IPS DF 4.7 (cell line): ENCODE data around the gene IPO4.
A peak's percentile ranks its signal among the peaks of the same experiment; 100 is the strongest.

Source experiments
- DNase-seq: peaks from one replicate; pipeline ENCODE4 v3.0.0-alpha.2; 2013; ENCODE audit warnings: low spot score; ENCODE audit errors: extremely low read depth

Gene IPO4

DNA sequence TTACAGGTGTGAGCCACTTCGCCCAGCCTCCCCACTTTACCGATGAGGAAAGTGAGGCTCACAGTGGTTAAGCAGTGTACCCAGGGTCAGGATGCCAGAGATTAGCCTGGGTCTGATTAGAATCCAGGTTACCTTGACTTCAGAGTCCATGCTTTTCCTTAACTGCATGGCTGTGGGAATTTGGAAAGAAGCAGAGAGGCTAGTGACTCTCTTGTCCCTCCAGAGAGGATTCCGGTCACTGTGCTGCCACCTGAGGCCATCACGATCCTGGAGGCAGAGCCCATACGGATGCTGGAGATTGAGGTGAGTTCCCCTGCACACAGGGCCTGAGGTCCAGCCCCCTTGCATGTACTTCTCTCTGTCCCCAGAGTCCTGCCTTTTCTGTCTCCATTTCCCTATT lies 12.0 kb downstream of the IPO4 start:
- no peak for DNase-seq

DNA sequence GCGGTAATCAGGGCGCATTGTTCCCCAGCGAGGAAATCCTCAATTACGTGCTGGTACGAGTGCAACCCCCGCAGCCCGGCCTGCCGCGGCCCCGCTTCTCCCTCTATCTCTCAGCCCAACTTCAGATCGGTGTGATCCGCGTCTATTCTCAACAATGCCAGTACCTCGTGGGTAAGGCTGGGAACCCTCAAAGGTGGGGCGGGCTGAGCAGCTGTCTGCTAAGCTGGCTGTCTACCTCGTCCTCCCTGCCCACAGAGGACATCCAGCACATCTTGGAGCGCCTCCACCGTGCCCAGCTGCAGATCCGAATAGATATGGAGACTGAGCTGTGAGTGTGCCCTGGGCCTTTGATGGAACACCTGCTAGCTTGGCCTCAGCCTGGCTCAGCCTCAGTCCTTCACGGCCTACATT lies 15.7 kb downstream of the IPO4 start:
- no peak for DNase-seq

GRCh38 chr14:24172261-24172860 lies 16.3 kb downstream of the IPO4 start:
- no peak for DNase-seq

- DNase-seq, result no peak
Observed at GRCh38 chr14:24171422-24172260, 17.0 kb downstream of the IPO4 start, which contains the start of gene REC8. REC8 (plus strand) TSS chr14:24172080; CDS start chr14:24172553, 473 bp downstream.

DNA sequence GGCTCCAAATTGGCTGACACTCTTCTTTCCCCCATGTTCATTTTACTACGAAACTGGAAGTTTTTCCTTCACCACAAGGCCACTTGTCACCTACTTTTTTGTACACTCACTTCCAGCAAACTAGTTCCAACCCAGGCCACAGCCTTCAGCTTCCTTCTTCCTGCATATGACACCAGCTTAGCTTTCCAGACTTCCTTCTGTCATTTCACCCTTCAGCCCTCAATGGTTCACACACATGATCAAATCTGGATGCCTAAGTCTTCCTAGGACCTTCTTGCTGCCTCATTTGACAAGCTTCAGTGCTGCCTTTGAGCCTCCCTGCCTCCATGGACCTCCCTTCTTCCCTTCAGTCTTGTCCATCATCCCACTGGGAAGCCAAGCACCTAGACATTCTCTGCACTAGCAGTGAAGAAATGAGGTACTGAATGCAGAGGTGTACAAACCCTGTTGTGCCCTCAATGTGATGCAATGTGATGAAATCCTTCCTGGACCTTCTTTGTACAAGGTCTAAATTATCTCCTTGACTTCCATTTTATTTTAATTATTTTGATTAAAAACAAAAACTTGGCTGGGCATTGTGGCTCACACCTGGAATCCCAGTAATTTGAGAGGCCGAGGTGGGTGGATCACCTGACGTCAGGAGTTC lies 21.0 kb downstream of the IPO4 start:
- no peak for DNase-seq

- no peak for DNase-seq
Observed at GRCh38 chr14:24165785-24166184, 22.8 kb downstream of the IPO4 start.

GRCh38 chr14:24164518-24164991 lies 24.1 kb downstream of the IPO4 start:
- DNase-seq, result no peak

GRCh38 chr14:24162093-24162492 lies 26.5 kb downstream of the IPO4 start:
- no peak for DNase-seq

GRCh38 chr14:24160850-24161804 lies 27.5 kb downstream of the IPO4 start, which contains the start of gene IRF9:
IRF9 (plus strand) TSS chr14:24161265; CDS start chr14:24162145, 880 bp downstream.
- DNase-seq, result peak; percentile 92

DNA sequence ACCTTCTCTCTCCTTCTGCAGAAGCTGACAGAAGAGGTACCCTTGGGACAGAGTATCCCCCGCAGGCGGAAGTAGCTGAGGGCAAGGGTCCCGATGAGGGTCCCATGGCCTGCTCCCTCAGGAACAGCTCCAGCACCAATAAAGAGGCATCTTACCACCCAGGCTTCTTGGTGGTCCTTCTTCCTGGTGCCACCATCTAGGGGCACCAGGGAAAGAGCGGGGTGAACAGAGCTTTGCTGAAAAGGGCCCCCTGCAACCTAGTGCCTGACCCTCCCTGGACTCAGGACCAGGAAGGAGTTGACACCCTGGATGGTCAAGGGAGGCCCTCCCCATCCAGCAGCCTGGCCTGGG lies 28.1 kb downstream of the IPO4 start:
- no peak for DNase-seq

DNA sequence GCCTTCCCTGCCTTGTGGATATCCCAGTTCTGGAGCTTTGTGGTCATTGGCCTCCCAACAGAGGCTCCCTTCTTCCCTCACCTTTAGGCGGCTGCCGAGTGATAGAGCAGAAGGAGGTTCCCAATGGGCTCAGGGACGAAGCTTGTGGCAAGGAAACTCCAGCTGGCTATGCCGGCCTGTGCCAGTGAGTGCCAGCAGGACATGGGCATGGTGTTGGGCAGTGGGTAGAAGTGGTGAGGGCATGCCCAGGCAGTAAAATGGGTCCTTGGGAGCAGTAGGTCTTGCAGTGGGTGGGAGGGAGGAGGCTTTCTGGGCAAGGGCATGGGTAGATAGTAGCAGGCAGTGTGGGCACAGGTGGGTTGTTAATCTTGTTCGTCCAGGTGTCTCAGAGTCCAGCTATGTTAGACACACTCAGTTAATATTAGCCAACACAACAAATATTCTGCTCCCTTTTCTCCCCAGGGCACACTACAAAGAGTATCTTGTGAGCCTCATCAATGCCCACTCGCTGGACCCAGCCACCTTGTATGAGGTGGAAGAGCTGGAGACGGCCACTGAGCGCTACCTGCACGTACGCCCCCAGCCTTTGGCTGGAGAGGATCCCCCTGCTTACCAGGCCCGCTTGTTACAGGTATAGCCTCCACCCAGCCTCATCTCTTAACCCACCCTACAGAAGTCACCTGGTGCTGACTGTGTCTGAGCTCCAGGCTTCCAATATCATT lies 28.7 kb downstream of the IPO4 start:
- no peak for DNase-seq

DNA sequence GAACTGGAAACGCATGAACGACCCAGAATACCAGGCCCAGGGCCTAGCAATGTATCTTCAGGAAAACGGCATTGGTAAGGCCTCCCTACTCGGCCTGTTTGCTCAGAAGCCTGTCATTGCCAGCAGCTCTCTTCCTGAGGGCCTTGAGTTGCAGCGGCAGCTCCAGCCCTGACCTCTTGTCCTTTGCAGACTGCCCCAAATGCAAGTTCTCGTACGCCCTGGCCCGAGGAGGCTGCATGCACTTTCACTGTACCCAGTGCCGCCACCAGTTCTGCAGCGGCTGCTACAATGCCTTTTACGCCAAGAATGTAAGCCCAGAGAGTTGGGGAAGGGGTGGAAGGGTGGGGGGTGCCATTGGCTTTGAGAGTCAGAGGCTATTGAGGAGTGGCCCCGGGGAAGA lies 31.3 kb downstream of the IPO4 start:
- no peak for DNase-seq

DNA sequence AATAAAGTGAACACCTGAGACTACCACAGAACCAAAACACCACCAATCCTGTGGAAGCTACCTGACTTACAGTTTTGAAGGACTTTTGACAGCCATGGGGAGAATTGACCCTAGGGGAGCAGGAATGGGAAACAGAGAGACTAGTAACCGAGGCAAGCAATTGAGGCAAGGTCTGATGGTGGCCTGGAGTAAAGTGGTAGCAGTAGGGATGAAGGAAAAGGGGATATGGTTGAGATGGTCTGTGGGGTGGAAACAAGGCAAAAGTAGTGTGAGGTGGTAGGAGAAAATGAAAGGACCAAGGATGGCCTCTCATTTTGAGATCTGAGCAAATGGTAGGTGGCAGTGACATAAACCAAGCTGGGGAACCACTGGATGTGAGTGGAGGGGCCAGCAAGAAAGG lies 31.8 kb downstream of the IPO4 start:
- no peak for DNase-seq

GRCh38 chr14:24155100-24155499 lies 33.5 kb downstream of the IPO4 start:
- DNase-seq, result no peak

GRCh38 chr14:24151404-24152080 lies 37.1 kb downstream of the IPO4 start:
- DNase-seq, result no peak

- DNase-seq, result no peak
Observed at GRCh38 chr14:24150993-24151392, 37.6 kb downstream of the IPO4 start.

DNA sequence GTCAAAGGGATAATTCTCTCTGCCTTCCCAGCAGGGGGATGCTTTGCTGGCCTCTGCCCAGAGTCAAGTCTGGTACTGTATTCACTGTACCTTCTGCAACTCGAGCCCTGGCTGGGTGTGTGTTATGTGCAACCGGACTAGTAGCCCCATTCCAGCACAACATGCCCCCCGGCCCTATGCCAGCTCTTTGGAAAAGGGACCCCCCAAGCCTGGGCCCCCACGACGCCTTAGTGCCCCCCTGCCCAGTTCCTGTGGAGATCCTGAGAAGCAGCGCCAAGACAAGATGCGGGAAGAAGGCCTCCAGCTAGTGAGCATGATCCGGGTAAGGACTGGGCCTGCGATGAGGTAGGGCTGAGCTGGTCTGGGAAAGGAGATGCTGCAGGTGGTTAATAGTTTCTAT lies 38.0 kb downstream of the IPO4 start:
- DNase-seq, result no peak

DNA sequence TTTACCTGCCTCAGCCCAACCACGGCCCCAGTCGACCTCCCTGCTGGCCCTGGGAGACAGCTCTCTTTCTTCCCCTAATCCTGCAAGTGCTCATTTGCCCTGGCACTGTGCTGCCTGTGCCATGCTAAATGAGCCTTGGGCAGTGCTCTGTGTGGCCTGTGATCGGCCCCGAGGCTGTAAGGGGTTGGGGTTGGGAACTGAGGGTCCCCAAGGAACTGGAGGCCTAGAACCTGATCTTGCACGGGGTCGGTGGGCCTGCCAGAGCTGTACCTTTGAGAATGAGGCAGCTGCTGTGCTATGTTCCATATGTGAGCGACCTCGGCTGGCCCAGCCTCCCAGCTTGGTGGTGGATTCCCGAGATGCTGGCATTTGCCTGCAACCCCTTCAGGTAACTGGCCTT lies 38.6 kb downstream of the IPO4 start:
- no peak for DNase-seq

- no peak for DNase-seq
Observed at GRCh38 chr14:24149302-24149969, 39.2 kb downstream of the IPO4 start.
